HAP-1 (cell line): ENCODE data around the gene MYO16.

Source experiments
- DNase-seq, 2 experiments: peaks; one replicate each; pipeline ENCODE4 v3.0.0-alpha.2; 2016 to 2020; ENCODE audit warnings: low spot score in 2 of 2
- H3K27me3 ChIP-seq: fragments of 250-450 bp; sonication (Bioruptor Pico); 2 replicates; pipeline ENCODE4 v1.5.1; 2020; ENCODE audit warnings: low read depth, mild to moderate bottlenecking, moderate library complexity
- H3K36me3 ChIP-seq: fragments of 250-450 bp; sonication (Bioruptor Pico); replicated peaks from 2 replicates; pipeline ENCODE4 v1.5.1; 2020; ENCODE audit warnings: mild to moderate bottlenecking
- H3K4me1 ChIP-seq: fragments of 250-450 bp; sonication (Bioruptor Pico); 2 replicates; pipeline ENCODE4 v1.5.1; 2020; ENCODE audit warnings: mild to moderate bottlenecking
- H3K4me3 ChIP-seq: fragments of 250-450 bp; sonication (Bioruptor Pico); 2 replicates; pipeline ENCODE4 v1.5.1; 2020; ENCODE audit warnings: mild to moderate bottlenecking, moderate library complexity
- H3K9me3 ChIP-seq: fragments of 250-450 bp; sonication (Bioruptor Pico); 2 replicates; pipeline ENCODE4 v1.5.1; 2020; ENCODE audit warnings: mild to moderate bottlenecking, moderate library complexity
- in situ Hi-C: fragments of 300-500 bp; cut with MboI; formaldehyde crosslinking; loops from 3 replicates; pipeline ENCODE4 v1.14.3; 2020; ENCODE audit warnings: low sequenced_read_pairs, inconsistent platforms, mixed read lengths

The MYO16 gene

GRCh38 chr13:108677806-108678205 lies 48.4 kb downstream of the MYO16 start:
- H3K4me3 ChIP-seq: no peak overlapping the region
- H3K36me3 ChIP-seq: no peaks in the 10 kb centered on the region
- in situ Hi-C loops: no loop called here
- no peaks in the 10 kb centered on the region for H3K27me3 ChIP-seq
- DNase-seq: no peak
- no peaks in the 10 kb centered on the region for H3K4me1 ChIP-seq
- no peaks in the 10 kb centered on the region for H3K9me3 ChIP-seq

- Histone ChIP-seq H3K27me3 (no peaks in the 10 kb centered on the region), H3K36me3 (no peaks in the 10 kb centered on the region), H3K4me1 (no peaks in the 10 kb centered on the region), H3K4me3 (no peak overlapping the region), H3K9me3 (no peaks in the 10 kb centered on the region)
- in situ Hi-C loops: no loop called here
- no peak for DNase-seq
Observed at GRCh38 chr13:108680011-108680410, 50.6 kb downstream of the MYO16 start.

- H3K36me3 ChIP-seq: no peaks in the 10 kb centered on the region
- no peaks in the 10 kb centered on the region for H3K27me3 ChIP-seq
- no peaks in the 10 kb centered on the region for H3K4me1 ChIP-seq
- in situ Hi-C loops: no loop called here
- H3K9me3 ChIP-seq: no peaks in the 10 kb centered on the region
- H3K4me3 ChIP-seq: no peak overlapping the region
- no peak for DNase-seq
Observed at GRCh38 chr13:108681986-108682575, 52.7 kb downstream of the MYO16 start.

GRCh38 chr13:108682714-108683113 lies 53.3 kb downstream of the MYO16 start:
- no peak for DNase-seq
- Histone ChIP-seq H3K4me3 (no peak overlapping the region), H3K4me1 (no peaks in the 10 kb centered on the region), H3K9me3 (no peaks in the 10 kb centered on the region), H3K36me3 (no peaks in the 10 kb centered on the region), H3K27me3 (no peaks in the 10 kb centered on the region)
- in situ Hi-C loops: no loop called here

- no peaks in the 10 kb centered on the region for H3K4me1 ChIP-seq
- H3K36me3 ChIP-seq: no peaks in the 10 kb centered on the region
- in situ Hi-C loops: no loop called here
- H3K27me3 ChIP-seq: no peaks in the 10 kb centered on the region
- no peaks in the 10 kb centered on the region for H3K9me3 ChIP-seq
- no peak for DNase-seq
- H3K4me3 ChIP-seq: no peak overlapping the region
Observed at GRCh38 chr13:108686027-108686426, 56.6 kb downstream of the MYO16 start.

GRCh38 chr13:108690726-108691125 lies 61.3 kb downstream of the MYO16 start:
- no peak for DNase-seq
- Histone ChIP-seq H3K36me3 (no peaks in the 10 kb centered on the region), H3K4me1 (no peaks in the 10 kb centered on the region), H3K9me3 (no peaks in the 10 kb centered on the region), H3K4me3 (no peak overlapping the region), H3K27me3 (no peaks in the 10 kb centered on the region)
- in situ Hi-C loops: no loop called here

GRCh38 chr13:108700422-108701170 lies 71.2 kb downstream of the MYO16 start:
- DNase-seq: no peak
- Histone ChIP-seq H3K36me3 (no peaks in the 10 kb centered on the region), H3K4me3 (no peak overlapping the region), H3K27me3 (no peaks in the 10 kb centered on the region), H3K9me3 (0 out of 2 replicates have a peak, but pooled peaks cover 3% of the 10 kb centered on the region), H3K4me1 (no peaks in the 10 kb centered on the region)
- in situ Hi-C loops: no loop called here

- in situ Hi-C loops: no loop called here
- Histone ChIP-seq H3K36me3 (no peaks in the 10 kb centered on the region), H3K4me1 (no peaks in the 10 kb centered on the region), H3K4me3 (no peak overlapping the region), H3K9me3 (0 out of 2 replicates have a peak, but pooled peaks cover 3% of the 10 kb centered on the region), H3K27me3 (no peaks in the 10 kb centered on the region)
- DNase-seq: no peak
Observed at GRCh38 chr13:108702171-108702570, 72.8 kb downstream of the MYO16 start.

- Histone ChIP-seq H3K4me3 (no peak overlapping the region), H3K27me3 (no peaks in the 10 kb centered on the region), H3K4me1 (no peaks in the 10 kb centered on the region), H3K9me3 (0 out of 2 replicates have a peak, but pooled peaks cover 3% of the 10 kb centered on the region), H3K36me3 (no peaks in the 10 kb centered on the region)
- no peak for DNase-seq
- in situ Hi-C loops: no loop called here
Observed at GRCh38 chr13:108705031-108705430, 75.6 kb downstream of the MYO16 start.

GRCh38 chr13:108707584-108707983 lies 78.2 kb downstream of the MYO16 start:
- Histone ChIP-seq H3K4me1 (no peaks in the 10 kb centered on the region), H3K36me3 (no peaks in the 10 kb centered on the region), H3K27me3 (no peaks in the 10 kb centered on the region), H3K4me3 (no peak overlapping the region), H3K9me3 (no peaks in the 10 kb centered on the region)
- no peak for DNase-seq
- in situ Hi-C loops: no loop called here

- no peaks in the 10 kb centered on the region for H3K9me3 ChIP-seq
- no peaks in the 10 kb centered on the region for H3K36me3 ChIP-seq
- DNase-seq: no peak
- no peak overlapping the region for H3K4me3 ChIP-seq
- no peaks in the 10 kb centered on the region for H3K4me1 ChIP-seq
- in situ Hi-C loops: no loop called here
- no peaks in the 10 kb centered on the region for H3K27me3 ChIP-seq
Observed at GRCh38 chr13:108708921-108709320, 79.5 kb downstream of the MYO16 start.

- no peaks in the 10 kb centered on the region for H3K27me3 ChIP-seq
Observed at GRCh38 chr13:108711386-108711785, 82.0 kb downstream of the MYO16 start.

GRCh38 chr13:108725471-108725870 lies 96.1 kb downstream of the MYO16 start:
- Histone ChIP-seq H3K27me3 (no peaks in the 10 kb centered on the region), H3K36me3 (no peaks in the 10 kb centered on the region), H3K4me1 (no peaks in the 10 kb centered on the region), H3K4me3 (no peak overlapping the region), H3K9me3 (no peaks in the 10 kb centered on the region; the same call in 1 of the 2 replicates)
- DNase-seq: no peak
- in situ Hi-C loops: no loop called here

More at GRCh38 chr13:108711386-108711785, 82.0 kb downstream of the MYO16 start:
- H3K36me3 ChIP-seq: no peaks in the 10 kb centered on the region
- in situ Hi-C loops: no loop called here
- no peaks in the 10 kb centered on the region for H3K4me1 ChIP-seq
- no peak overlapping the region for H3K4me3 ChIP-seq
- no peak for DNase-seq
- no peaks in the 10 kb centered on the region for H3K9me3 ChIP-seq

- no peaks in the 10 kb centered on the region for H3K36me3 ChIP-seq
- DNase-seq: no peak
- H3K4me3 ChIP-seq: no peak overlapping the region
- H3K4me1 ChIP-seq: no peaks in the 10 kb centered on the region
- no peaks in the 10 kb centered on the region for H3K27me3 ChIP-seq
- H3K9me3 ChIP-seq: no peaks in the 10 kb centered on the region
- in situ Hi-C loops: no loop called here
Observed at GRCh38 chr13:108728370-108728769, 99.0 kb downstream of the MYO16 start.
